Activated T-helper 17 cell treated with anti-CD3 and anti-CD28 coated beads, Interleukin-2, amount 50 U/mL, for 72 hours (primary cell): ENCODE measurements around the gene KCNA1. TPM values are rescaled to one million over a fixed set of nuclear protein-coding genes. Genes with fewer than 3 reads are reported as not detected.
"Not testable (repeated sequence)": the region's sequence is repeated elsewhere in the genome, so short reads cannot be mapped to it uniquely, and the experiment has no call there.

Experiments
- ATAC-seq: fragments of 150-1000 bp; cut with Tn5 transposase; replicated peaks from 2 replicates; pipeline ENCODE4 v1.10.0; 2021; ENCODE audit warnings: mild to moderate bottlenecking, moderate library complexity
- H3K27ac Mint-ChIP-seq: one replicate; pipeline ENCODE4 v1.8.0; 2022; ENCODE audit warnings: mixed read lengths
- H3K27me3 Mint-ChIP-seq: one replicate; pipeline ENCODE4 v1.8.0; 2022; ENCODE audit warnings: mixed read lengths
- H3K36me3 Mint-ChIP-seq: one replicate; pipeline ENCODE4 v1.8.0; 2022; ENCODE audit warnings: low read depth, mild to moderate bottlenecking, mixed read lengths
- H3K4me1 Mint-ChIP-seq: one replicate; pipeline ENCODE4 v1.8.0; 2022; ENCODE audit warnings: mixed read lengths
- H3K4me3 Mint-ChIP-seq: one replicate; pipeline ENCODE4 v1.8.0; 2022; ENCODE audit warnings: mild to moderate bottlenecking, mixed read lengths
- H3K9me3 Mint-ChIP-seq: one replicate; pipeline ENCODE4 v1.8.0; 2022; ENCODE audit warnings: mixed read lengths
- total RNA-seq, 2 donors: library from RNA; stranded (reverse); gene quantifications; one replicate each; pipeline ENCODE4 v1.2.3, GENCODE V29; 2022

KCNA1 gene
- total RNA-seq = not detected

DNA sequence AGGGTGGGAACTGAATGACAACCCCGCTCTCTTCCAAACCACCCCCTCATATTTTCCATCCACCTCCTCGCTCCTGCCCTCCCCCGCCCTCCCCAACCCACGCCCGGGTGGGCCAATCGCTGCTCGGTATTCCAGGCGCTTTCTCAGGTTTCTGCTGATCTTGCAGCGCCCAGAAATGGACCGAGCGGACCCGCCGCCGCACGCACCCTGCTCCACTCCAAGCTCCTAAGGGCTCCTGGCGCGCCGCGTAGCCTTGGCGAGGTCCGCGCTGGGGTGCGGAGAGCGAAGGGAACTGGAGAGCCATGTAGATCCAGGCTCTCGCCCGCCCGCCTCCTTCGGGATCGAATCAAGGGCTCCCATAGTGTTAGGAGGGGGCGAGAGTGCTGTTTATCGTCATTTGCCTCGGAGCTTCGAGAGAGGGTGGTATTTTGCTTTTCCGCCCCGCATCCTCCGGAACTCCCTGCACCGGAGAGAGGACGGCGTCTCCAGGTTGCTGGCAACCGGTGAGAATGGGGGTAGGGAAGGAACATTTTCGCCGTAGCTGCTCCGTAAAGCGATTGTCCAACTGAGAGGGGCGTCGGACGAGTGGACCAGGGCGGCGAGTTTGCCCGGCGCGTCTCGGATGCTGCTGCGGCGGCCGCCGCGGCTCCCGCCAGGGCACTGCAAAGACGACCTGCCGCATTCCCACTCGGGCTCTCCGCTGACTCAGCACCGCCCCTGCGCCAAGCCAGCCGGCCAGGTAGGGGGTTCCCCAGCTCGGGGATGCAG is at the start of gene KCNA1:
Gene KCNA1 (plus strand): TSS at position 172 of the 768 bp plus-strand sequence. CDS start 1,474 bp downstream, outside the sequence.
- Mint-ChIP-seq H3K9me3 (no peaks in the 10 kb centered on the region), H3K27ac (no peak within 1 kb of the TSS), H3K27me3 (peaks cover 31% of the 10 kb centered on the region), H3K4me3 (peak within 1 kb of the TSS; percentile 78), H3K36me3 (peaks cover 6% of the 10 kb centered on the region), H3K4me1 (peaks cover 4% of the 10 kb centered on the region)
- no peak for ATAC-seq

GRCh38 chr12:4860741-4861140 is 49.0 kb upstream of the KCNA1 start:
- Mint-ChIP-seq H3K4me3 (no peak overlapping the region), H3K27me3 (peaks cover 31% of the 10 kb centered on the region), H3K36me3 (no peaks in the 10 kb centered on the region), H3K27ac (no peak overlapping the region), H3K9me3 (no peaks in the 10 kb centered on the region), H3K4me1 (peaks cover 6% of the 10 kb centered on the region)
- no peak for ATAC-seq

DNA sequence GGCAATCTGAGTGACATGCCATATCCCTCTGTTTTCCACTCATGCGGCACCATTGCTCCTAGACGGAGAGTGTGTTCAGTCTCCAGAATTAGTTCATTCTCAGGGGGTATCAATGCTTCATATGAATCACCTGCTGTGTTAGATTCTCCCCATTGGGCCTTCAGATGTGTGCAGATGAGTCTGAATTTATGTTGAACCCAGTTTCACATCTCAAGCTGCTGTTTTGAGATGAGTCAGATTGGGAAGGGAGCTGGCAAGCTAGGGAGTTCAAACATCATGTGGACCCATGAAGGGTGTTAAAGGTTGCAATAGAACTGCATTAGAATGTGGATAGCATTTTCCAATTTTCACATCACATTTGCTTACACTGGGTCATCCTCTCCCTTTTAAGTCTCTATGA is 46.9 kb upstream of the KCNA1 start:
- Mint-ChIP-seq H3K27ac (no peak overlapping the region), H3K4me1 (peaks cover 6% of the 10 kb centered on the region), H3K36me3 (no peaks in the 10 kb centered on the region), H3K27me3 (peaks cover 42% of the 10 kb centered on the region), H3K9me3 (no peaks in the 10 kb centered on the region), H3K4me3 (no peak overlapping the region)
- no peak for ATAC-seq

- H3K9me3 Mint-ChIP-seq = no peaks in the 10 kb centered on the region
- no peak overlapping the region for H3K4me3 Mint-ChIP-seq
- no peak overlapping the region for H3K27ac Mint-ChIP-seq
- H3K27me3 Mint-ChIP-seq = peaks cover 33% of the 10 kb centered on the region
- ATAC-seq = no peak
- peaks cover 3% of the 10 kb centered on the region for H3K4me1 Mint-ChIP-seq
- no peaks in the 10 kb centered on the region for H3K36me3 Mint-ChIP-seq
These were observed 45.1 kb upstream of the KCNA1 start for GRCh38 chr12:4864575-4864974.

DNA sequence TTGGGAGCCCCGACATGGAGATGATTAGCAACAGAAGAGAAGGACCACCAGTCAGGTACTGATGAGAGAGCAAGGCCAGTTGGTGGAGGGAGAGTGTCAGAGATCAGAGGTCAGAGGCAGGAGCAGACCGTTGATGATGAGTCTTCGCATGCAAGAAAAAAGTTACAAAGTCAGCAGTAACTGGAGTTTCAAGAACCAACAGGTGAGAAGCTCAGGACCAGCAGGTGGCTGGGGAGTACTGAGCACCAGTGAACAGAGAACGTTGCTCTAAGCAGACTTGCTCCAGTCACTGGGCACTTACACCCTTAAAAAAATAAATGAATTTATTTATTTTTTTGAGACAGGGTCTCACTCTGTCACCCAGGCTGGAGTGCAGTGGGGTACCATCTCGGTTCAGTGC is 44.5 kb upstream of the KCNA1 start:
- H3K36me3 Mint-ChIP-seq = no peaks in the 10 kb centered on the region
- H3K4me3 Mint-ChIP-seq = no peak overlapping the region
- no peak overlapping the region for H3K27ac Mint-ChIP-seq
- no peak for ATAC-seq
- peaks cover 34% of the 10 kb centered on the region for H3K27me3 Mint-ChIP-seq
- peaks cover 3% of the 10 kb centered on the region for H3K4me1 Mint-ChIP-seq
- no peaks in the 10 kb centered on the region for H3K9me3 Mint-ChIP-seq

GRCh38 chr12:4866299-4866698 is 43.4 kb upstream of the KCNA1 start:
- Mint-ChIP-seq H3K4me3 (no peak overlapping the region), H3K4me1 (peaks cover 3% of the 10 kb centered on the region), H3K27me3 (peaks cover 38% of the 10 kb centered on the region), H3K9me3 (no peaks in the 10 kb centered on the region), H3K27ac (no peak overlapping the region), H3K36me3 (no peaks in the 10 kb centered on the region)
- no peak for ATAC-seq

GRCh38 chr12:4867384-4867783 is 42.3 kb upstream of the KCNA1 start:
- Mint-ChIP-seq H3K27ac (no peak overlapping the region), H3K9me3 (no peaks in the 10 kb centered on the region), H3K27me3 (peaks cover 42% of the 10 kb centered on the region), H3K4me3 (no peak overlapping the region), H3K36me3 (no peaks in the 10 kb centered on the region), H3K4me1 (peaks cover 3% of the 10 kb centered on the region)
- ATAC-seq = no peak

GRCh38 chr12:4870423-4870822 is 39.3 kb upstream of the KCNA1 start:
- Mint-ChIP-seq H3K9me3 (no peaks in the 10 kb centered on the region), H3K4me1 (peaks cover 3% of the 10 kb centered on the region), H3K36me3 (no peaks in the 10 kb centered on the region), H3K27ac (no peak overlapping the region), H3K4me3 (no peak overlapping the region), H3K27me3 (peaks cover 28% of the 10 kb centered on the region)
- no peak for ATAC-seq

- Mint-ChIP-seq H3K36me3 (no peaks in the 10 kb centered on the region), H3K27ac (no peak overlapping the region), H3K4me3 (no peak overlapping the region), H3K4me1 (peaks cover 3% of the 10 kb centered on the region), H3K9me3 (no peaks in the 10 kb centered on the region), H3K27me3 (peaks cover 20% of the 10 kb centered on the region)
- ATAC-seq = no peak
These were observed 38.2 kb upstream of the KCNA1 start for GRCh38 chr12:4871514-4871913.

- Mint-ChIP-seq H3K27me3 (peaks cover 18% of the 10 kb centered on the region), H3K27ac (no peak overlapping the region), H3K9me3 (no peaks in the 10 kb centered on the region), H3K36me3 (no peaks in the 10 kb centered on the region), H3K4me3 (no peak overlapping the region), H3K4me1 (no peaks in the 10 kb centered on the region)
- no peak for ATAC-seq
These were observed 35.8 kb upstream of the KCNA1 start for GRCh38 chr12:4873947-4874346.

GRCh38 chr12:4874671-4875070 is 35.0 kb upstream of the KCNA1 start:
- Mint-ChIP-seq H3K9me3 (no peaks in the 10 kb centered on the region), H3K4me3 (no peak overlapping the region), H3K27me3 (peaks cover 18% of the 10 kb centered on the region), H3K4me1 (no peaks in the 10 kb centered on the region), H3K27ac (no peak overlapping the region), H3K36me3 (no peaks in the 10 kb centered on the region)
- ATAC-seq = no peak

- H3K4me1 Mint-ChIP-seq, H3K36me3 Mint-ChIP-seq, H3K27ac Mint-ChIP-seq, H3K9me3 Mint-ChIP-seq, ATAC-seq, H3K4me3 Mint-ChIP-seq: not testable (repeated sequence)
- peaks cover 27% of the 10 kb centered on the region for H3K27me3 Mint-ChIP-seq
These were observed 30.2 kb upstream of the KCNA1 start for GRCh38 chr12:4879481-4879880.

DNA sequence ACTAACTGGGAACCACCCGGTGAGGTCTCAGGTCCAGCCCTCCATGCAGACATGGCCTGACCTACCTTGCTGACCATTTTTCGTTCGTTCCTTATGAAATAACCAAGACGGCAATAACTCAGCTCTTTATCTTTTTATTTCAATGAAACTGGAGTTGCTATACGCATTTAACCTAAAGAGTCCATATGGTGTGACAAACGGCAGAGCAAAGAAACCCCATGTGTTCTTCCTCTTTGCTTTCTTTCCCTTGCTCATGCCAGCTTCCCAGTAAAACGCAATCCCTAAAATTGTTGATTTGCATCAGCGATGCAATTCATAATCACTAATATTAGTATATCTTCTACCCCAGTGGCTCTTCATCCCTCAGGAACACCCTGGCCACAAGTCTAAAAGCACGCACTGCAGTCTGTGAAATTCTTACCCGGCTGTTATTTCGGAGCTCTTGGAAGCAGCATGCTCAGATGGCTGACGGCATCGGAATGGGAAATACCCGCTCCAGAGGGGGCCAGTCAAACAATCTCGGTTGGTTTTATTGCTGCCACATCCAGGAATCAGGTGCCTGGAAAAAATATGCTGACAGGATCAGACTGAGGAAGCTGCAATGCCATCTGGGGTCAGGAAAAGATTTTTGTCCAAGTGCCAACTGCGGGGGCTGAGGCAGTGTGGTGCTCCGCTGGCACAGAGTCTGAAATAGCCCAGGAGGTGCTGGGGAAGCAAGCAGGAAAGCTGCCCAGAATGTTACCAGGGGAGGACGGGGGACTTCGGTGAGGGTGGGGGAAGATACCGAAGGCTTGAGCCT is 28.2 kb upstream of the KCNA1 start:
- no peak overlapping the region for H3K4me3 Mint-ChIP-seq
- H3K36me3 Mint-ChIP-seq = no peaks in the 10 kb centered on the region
- H3K9me3 Mint-ChIP-seq = peaks cover 5% of the 10 kb centered on the region
- H3K27me3 Mint-ChIP-seq = peaks cover 39% of the 10 kb centered on the region
- no peak overlapping the region for H3K27ac Mint-ChIP-seq
- H3K4me1 Mint-ChIP-seq = no peaks in the 10 kb centered on the region
- no peak for ATAC-seq

- ATAC-seq = no peak
- H3K27me3 Mint-ChIP-seq = peaks cover 26% of the 10 kb centered on the region
These were observed 17.8 kb upstream of the KCNA1 start for GRCh38 chr12:4891866-4892265.

GRCh38 chr12:4892418-4892817 is 17.3 kb upstream of the KCNA1 start:
- no peak overlapping the region for H3K27ac Mint-ChIP-seq
- no peaks in the 10 kb centered on the region for H3K4me1 Mint-ChIP-seq
- peaks cover 22% of the 10 kb centered on the region for H3K27me3 Mint-ChIP-seq
- H3K9me3 Mint-ChIP-seq = no peaks in the 10 kb centered on the region
- ATAC-seq = no peak
- no peak overlapping the region for H3K4me3 Mint-ChIP-seq
- no peaks in the 10 kb centered on the region for H3K36me3 Mint-ChIP-seq

More at GRCh38 chr12:4891866-4892265, 17.8 kb upstream of the KCNA1 start:
- no peaks in the 10 kb centered on the region for H3K36me3 Mint-ChIP-seq
- no peak overlapping the region for H3K4me3 Mint-ChIP-seq
- H3K9me3 Mint-ChIP-seq = no peaks in the 10 kb centered on the region
- H3K4me1 Mint-ChIP-seq = no peaks in the 10 kb centered on the region
- H3K27ac Mint-ChIP-seq = no peak overlapping the region
